Kidney (tissue), 14 donors: ENCODE data around the gene SERPINE1. TPM values are rescaled to one million over a fixed set of nuclear protein-coding genes. Genes with fewer than 3 reads are reported as not detected.

ENCODE experiments used
- DNase-seq, 5 donors: peaks; one replicate each; pipeline ENCODE4 v3.0.0-alpha.2; 2013 to 2020
- FAIRE-seq: peaks from 2 replicates; lab custom pipeline; 2012; peaks lifted over from hg19 to GRCh38; lab: Jason Lieb, UNC
- H3K27ac ChIP-seq, 2 donors: one replicate each; pipeline ENCODE4 v1.7.0; 2013; ENCODE audit warnings: low read depth in 2 of 2, low read length in 2 of 2, inconsistent platforms in 1 of 2
- H3K27me3 ChIP-seq: one replicate; pipeline ENCODE4 v1.7.1; 2013; ENCODE audit warnings: low read length, inconsistent platforms; ENCODE audit not compliant: control insufficient read depth, insufficient read depth
- H3K36me3 ChIP-seq, 3 donors: one replicate each; pipeline versions ENCODE4 v1.7.0 to v1.7.1; 2013; ENCODE audit warnings: low read length in 3 of 3, control low read depth in 1 of 3, inconsistent platforms in 1 of 3; ENCODE audit not compliant: insufficient read depth in 3 of 3, control insufficient read depth in 2 of 3
- H3K4me1 ChIP-seq, 3 donors: one replicate each; pipeline versions ENCODE4 v1.7.0 to v1.7.1; 2013; ENCODE audit warnings: low read length in 3 of 3, inconsistent platforms in 1 of 3, low read depth in 1 of 3; ENCODE audit not compliant: control insufficient read depth in 2 of 3, insufficient read depth in 2 of 3
- H3K4me3 ChIP-seq, 3 donors: one replicate each; pipeline versions ENCODE4 v1.7.0 to v1.8.1; 2013; ENCODE audit warnings: low read length in 3 of 3, control low read depth in 1 of 3, inconsistent platforms in 1 of 3
- H3K9ac ChIP-seq, 3 donors: one replicate each; pipeline versions ENCODE4 v1.7.0 to v1.7.1; 2013; ENCODE audit warnings: low read length in 3 of 3, control low read depth in 1 of 3, inconsistent platforms in 1 of 3
- H3K9me3 ChIP-seq, 3 donors: one replicate each; pipeline versions ENCODE4 v1.7.0 to v1.7.1; 2013; ENCODE audit warnings: low read length in 3 of 3, control low read depth in 1 of 3, inconsistent platforms in 1 of 3; ENCODE audit not compliant: control insufficient read depth in 2 of 3, insufficient read depth in 1 of 3
- CTCF ChIP-seq: IDR thresholded peaks from 3 replicates; pipeline ENCODE4 v1.5.1; 2012; ENCODE audit warnings: mild to moderate bottlenecking, moderate library complexity, borderline replicate concordance; ENCODE audit not compliant: insufficient read depth; ENCODE audit errors: extremely low read depth
- intact Hi-C: fragments of 100-400 bp; cut with DNase I; formaldehyde crosslinking; loops from one replicate; pipeline ENCODE4 v1.11.1; 2022
- polyA plus RNA-seq: library from polyadenylated mRNA; stranded (reverse); fragments of 350-450 nt; fragmentation: Illumina TruSeq; extraction: RNeasy Lipid Tissue Mini Kit (QIAGEN cat#74804); gene quantifications from one replicate; pipeline ENCODE4 v1.2.3, GENCODE V29; 2014; ENCODE audit warnings: low read depth, low replicate concordance; ENCODE audit not compliant: insufficient read depth
- total RNA-seq: library from RNA; stranded (reverse); fragmentation: NEBNext Ultra II Directional; extraction: Animal tissue kit (Norgen Biotek cat#: 25700); gene quantifications from one replicate; pipeline ENCODE4 v1.2.1, GENCODE V29; 2021
- donor health status: control.
- donor health status: control.
- donor health status: control.
- donor health status: control.
- donor health status: control.
- donor health status: DM: yes; HTN: yes; CAD: no.
- donor health status: Normal renal cell carcinoma (clear cell type).

The SERPINE1 gene
- total and polyA plus RNA-seq, 2 donors from 2014 or later = 3.5 to 9.9 TPM

GRCh38 chr7:101123703-101124068 is 3.2 kb upstream of the SERPINE1 start:
- no peak for FAIRE-seq
- intact Hi-C loops = no loop called here
- Histone ChIP-seq H3K4me1 (peaks cover 0 to 19% (median 7%) of the 10 kb centered on the region in 3 donors), H3K27me3 (no peaks in the 10 kb centered on the region), H3K9me3 (no peaks in the 10 kb centered on the region), H3K36me3 (no peaks in the 10 kb centered on the region), H3K27ac (no peak overlapping the region), H3K9ac (no peak overlapping the region), H3K4me3 (no peak overlapping the region)
- no peak for TF ChIP-seq CTCF
- DNase-seq = no peak

GRCh38 chr7:101124376-101125056 is 2.4 kb upstream of the SERPINE1 start:
- Histone ChIP-seq H3K9ac (peak overlapping the region in 1 of 3 donors; percentile 34), H3K9me3 (no peaks in the 10 kb centered on the region), H3K4me3 (no peak overlapping the region), H3K27ac (peak overlapping the region; percentile 67 to 71), H3K36me3 (no peaks in the 10 kb centered on the region), H3K4me1 (peaks cover 0 to 19% (median 7%) of the 10 kb centered on the region in 3 donors), H3K27me3 (no peaks in the 10 kb centered on the region)
- peak in 3 of 5 donors; percentile 23 to 73 (median 54) for DNase-seq
- no peak for TF ChIP-seq CTCF
- intact Hi-C loops = no loop called here
- no peak for FAIRE-seq

- Histone ChIP-seq H3K36me3 (no peaks in the 10 kb centered on the region), H3K4me3 (no peak overlapping the region), H3K9ac (no peak overlapping the region), H3K27me3 (no peaks in the 10 kb centered on the region), H3K4me1 (peaks cover 0 to 19% (median 7%) of the 10 kb centered on the region in 3 donors), H3K27ac (peak overlapping the region; percentile 50 to 64), H3K9me3 (no peaks in the 10 kb centered on the region)
- no peak for TF ChIP-seq CTCF
- FAIRE-seq (no peak), DNase-seq (peak; percentile 48 to 90 (median 63))
- intact Hi-C loops = no loop called here
Measured at GRCh38 chr7:101125989-101126650, 784 bp upstream of the SERPINE1 start.
